GM12878 (cell line): Measurements from ENCODE around the gene SLC39A6. TPM values are rescaled to one million over a fixed set of nuclear protein-coding genes. Genes with fewer than 3 reads are reported as not detected.

Experiments
- ATAC-seq: fragments of 200-7000 bp; cut with Tn5 transposase; 3 replicates; pipeline ENCODE4 v1.9.1; 2020; ENCODE audit warnings: mild to moderate bottlenecking, moderate library complexity
- BruUV-seq: library from RNA; stranded (reverse); fragments of 400-500 nt; replicated peaks from 2 replicates; lab custom pipeline; 2021; lab: Mats Ljungman, UMichigan
- CTCF ChIA-PET: fragments of 300-600 bp; sonication (Branson Sonifier 250); formaldehyde crosslinking; extraction: SDS; loops from one replicate; lab custom pipeline; 2021; ENCODE audit warnings: inconsistent platforms; lab: Yijun Ruan, JAX
- POLR2A ChIA-PET: fragments of 350-600 bp; formaldehyde crosslinking; extraction: SDS; loops from one replicate; lab custom pipeline; 2021; ENCODE audit warnings: inconsistent platforms; lab: Charles Lee
- RAD21 ChIA-PET: fragments of 300-600 bp; sonication (Branson Sonifier 250); formaldehyde crosslinking; loops from one replicate; lab custom pipeline; 2023; ENCODE audit warnings: antibody characterized with exemption; ENCODE audit not compliant: unreplicated experiment; lab: Charles Lee
- SMC1A ChIA-PET: fragments of 300-600 bp; sonication (Branson Sonifier 250); formaldehyde crosslinking; loops from one replicate; lab custom pipeline; 2023; ENCODE audit not compliant: unreplicated experiment, uncharacterized antibody; lab: Charles Lee
- DNase-seq: peaks from one replicate; pipeline ENCODE4 v3.0.0-alpha.2; 2011; ENCODE audit warnings: low read depth, low spot score
- FAIRE-seq: peaks from 3 replicates; lab custom pipeline; 2011; peaks lifted over from hg19 to GRCh38; lab: Jason Lieb, UNC
- H2AFZ ChIP-seq: 2 replicates; pipeline ENCODE4 v1.6.0; 2011; ENCODE audit warnings: low read depth, low read length, control low read depth; ENCODE audit not compliant: control insufficient read depth
- H3K27ac ChIP-seq: 2 replicates; pipeline ENCODE4 v1.5.1; 2011; ENCODE audit warnings: control low read depth; ENCODE audit not compliant: control insufficient read depth, insufficient read depth
- H3K27me3 ChIP-seq, 2 experiments: replicated peaks in 1 of 2; 2 replicates each; pipeline versions ENCODE4 v1.6.0 to v1.6.1; 2011; ENCODE audit warnings: low read length in 1 of 2; ENCODE audit not compliant: control insufficient read depth in 2 of 2, insufficient read depth in 2 of 2
- H3K36me3 ChIP-seq, 2 experiments: 2 replicates each; pipeline ENCODE4 v1.5.1; 2011; ENCODE audit warnings: low read length in 1 of 2; ENCODE audit not compliant: control insufficient read depth in 2 of 2, insufficient read depth in 2 of 2
- H3K4me1 ChIP-seq: 2 replicates; pipeline ENCODE4 v1.6.1; 2011; ENCODE audit warnings: mild to moderate bottlenecking, low read length, moderate library complexity, mixed read lengths; ENCODE audit not compliant: control insufficient read depth, insufficient read depth
- H3K4me2 ChIP-seq: 2 replicates; pipeline ENCODE4 v1.6.0; 2011; ENCODE audit warnings: control low read depth; ENCODE audit not compliant: control insufficient read depth, insufficient read depth
- H3K4me3 ChIP-seq: fragments of 200-600 bp; sonication (generic); 2 replicates; pipeline ENCODE4 v1.5.1; 2016
- H3K79me2 ChIP-seq: 2 replicates; pipeline ENCODE4 v1.6.0; 2011; ENCODE audit warnings: low read length; ENCODE audit not compliant: control insufficient read depth, insufficient read depth
- H3K9ac ChIP-seq: 2 replicates; pipeline ENCODE4 v1.8.0; 2011; ENCODE audit warnings: low read length, control low read depth, mixed read lengths; ENCODE audit not compliant: control insufficient read depth, insufficient read depth
- H3K9me3 ChIP-seq: replicated peaks from 3 replicates; pipeline ENCODE4 v1.5.1; 2011; ENCODE audit warnings: mild to moderate bottlenecking, low read length; ENCODE audit not compliant: control insufficient read depth, insufficient read depth
- H4K20me1 ChIP-seq: 2 replicates; pipeline ENCODE4 v1.6.0; 2011; ENCODE audit not compliant: control insufficient read depth, insufficient read depth
- BACH1 ChIP-seq: fragments of 450-650 bp; IDR thresholded peaks from 2 replicates; pipeline ENCODE4 v1.6.1; 2017; ENCODE audit warnings: mild to moderate bottlenecking, borderline replicate concordance
- NBN ChIP-seq: fragments of 450-650 bp; IDR thresholded peaks from 2 replicates; pipeline ENCODE4 v1.6.1; 2016
- NR2C1 ChIP-seq: fragments of 450-650 bp; IDR thresholded peaks from 2 replicates; pipeline ENCODE4 v1.6.1; 2017; ENCODE audit warnings: antibody characterized with exemption, mild to moderate bottlenecking, moderate library complexity
- POLR2A ChIP-seq: IDR thresholded peaks from 2 replicates; pipeline ENCODE4 v1.6.1; 2011; ENCODE audit warnings: low read depth, mild to moderate bottlenecking, low read length
- RELA ChIP-seq: fragments of 450-650 bp; IDR thresholded peaks from 2 replicates; pipeline ENCODE4 v1.8.0; 2014; ENCODE audit warnings: borderline replicate concordance; ENCODE audit not compliant: partially characterized antibody
- TAF1 ChIP-seq: IDR thresholded peaks from 2 replicates; pipeline ENCODE4 v1.6.1; 2011; ENCODE audit warnings: mild to moderate bottlenecking, low read depth, low read length, borderline replicate concordance
- ZNF207 ChIP-seq: fragments of 450-650 bp; IDR thresholded peaks from 2 replicates; pipeline ENCODE4 v1.6.1; 2014; ENCODE audit warnings: antibody characterized with exemption, mild to moderate bottlenecking, borderline replicate concordance
- WGBS: methylation state at CpG from one replicate; pipeline ENCODE4 v1.1.6; 2016; ENCODE audit warnings: low lambda C conversion rate; ENCODE audit not compliant: insufficient replicate concordance, insufficient coverage; ENCODE audit errors: missing lambda C conversion rate; 5-methylcytosine and 5-hydroxymethylcytosine counted together
- in situ Hi-C: fragments of 300-500 bp; cut with MboI; formaldehyde crosslinking; loops from 9 replicates; pipeline ENCODE4 v1.14.3; 2018; ENCODE audit warnings: mixed read lengths
- intact Hi-C: fragments of 100-400 bp; cut with micrococcal nuclease; formaldehyde crosslinking; loops from one replicate; pipeline ENCODE4 v1.14.2; 2022; ENCODE audit not compliant: unreplicated experiment
- polyA plus RNA-seq, 11 experiments: library from polyadenylated mRNA; depleted of rRNA in 4 of 11; unstranded in 6 of 11; stranded (reverse) in 5 of 11; fragments of >200 nt; fragmentation: Nextera tagmentation in 4 of 11; fragmentation: Illumina TruSeq in 1 of 11; extraction: Ambion mirVana in 4 of 11; extraction: Trizol in 1 of 11; gene quantifications; 1 replicate in 1 of 11; 2 replicates in 10 of 11; pipeline versions ENCODE4 v1.2.1 to v1.2.3, GENCODE V29; 2011 to 2016; ENCODE audit warnings: inconsistent platforms in 2 of 11, missing spikeins in 2 of 11, low read depth in 1 of 11
- total RNA-seq, 4 experiments: library from RNA; depleted of rRNA in 3 of 4; stranded (reverse); fragments of >200 nt in 3 of 4; fragmentation: Illumina TruSeq in 1 of 4; extraction: Trizol in 1 of 4; gene quantifications; 2 replicates each; pipeline versions ENCODE4 v1.2.1 to v1.2.3, GENCODE V29; 2013 to 2021
- TF ChIP-seq, protein P1 (sequence below): fragments of 450-650 bp; IDR thresholded peaks from 2 replicates; pipeline ENCODE4 v1.6.1; 2017; ENCODE audit warnings: antibody characterized with exemption, mild to moderate bottlenecking, moderate library complexity
- TF ChIP-seq, protein P2 (sequence below): fragments of 450-650 bp; IDR thresholded peaks from 2 replicates; pipeline ENCODE4 v1.6.1; 2016; ENCODE audit warnings: mild to moderate bottlenecking
- TF ChIP-seq, protein P3 (sequence below): fragments of 450-650 bp; formaldehyde crosslinking; IDR thresholded peaks from 2 replicates; pipeline ENCODE4 v1.4.0; 2022; ENCODE audit warnings: mild to moderate bottlenecking, moderate library complexity

The SLC39A6 gene
- total and polyA plus RNA-seq, 10 of the 15 experiments (the other 5 are each of a cell fraction or from before 2014, with no cell fraction given): 12.4 to 65.9 (median 41.3) TPM

DNA sequence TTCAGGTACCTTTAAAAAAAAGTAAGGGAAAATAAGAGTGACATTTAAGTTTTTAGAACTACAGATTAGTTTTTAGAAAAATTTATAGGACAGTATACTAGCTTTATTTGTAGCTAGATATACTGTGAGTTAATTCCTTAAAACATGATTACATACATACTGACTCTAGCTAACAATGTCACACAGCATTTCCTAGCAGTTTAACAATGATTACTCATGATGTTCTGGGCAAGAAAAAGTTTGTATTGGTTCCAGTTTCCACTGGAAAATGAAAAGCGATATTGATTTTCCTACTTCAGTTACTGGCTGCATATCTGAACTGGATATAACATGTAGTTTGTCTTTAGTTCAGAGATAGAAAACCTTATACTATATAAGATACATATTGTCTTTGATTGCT, 19.4 kb downstream of the SLC39A6 start:
- FAIRE-seq: no peak
- Histone ChIP-seq H4K20me1 (no peaks in the 10 kb centered on the region), H3K4me1 (no peaks in the 10 kb centered on the region), H3K9me3 (no peaks in the 10 kb centered on the region), H3K36me3 (peaks cover 0 to 17% of the 10 kb centered on the region in 2 experiments; a peak in 2 of 4 replicates), H3K27me3 (no peaks in the 10 kb centered on the region), H3K79me2 (no peaks in the 10 kb centered on the region), H3K27ac (no peak overlapping the region), H3K4me2 (no peak overlapping the region), H3K4me3 (no peak overlapping the region), H3K9ac (no peak overlapping the region), H2AFZ (no peak overlapping the region)
- ChIA-PET RAD21 (no interaction called here), CTCF (interaction anchor here (1.2 kb wide), 1 partner anchor 175 kb away, joined by 4 read pairs; no protein-coding TSS in a partner anchor), POLR2A (no interaction called here), SMC1A (interaction anchor here (0.6 to 0.9 kb wide), 3 partner anchors 14 to 455 kb away, joined by 3 to 5 read pairs (median 3); no protein-coding TSS in a partner anchor)
- no peak for DNase-seq
- TF ChIP-seq POLR2A: no peak
- intact Hi-C loops (no loop called here), in situ Hi-C loops (no loop called here)
- ATAC-seq: no peak
- BruUV-seq: no TSS peak
- 100% methylated on average over 1 of the region's 1 CpG for WGBS

DNA sequence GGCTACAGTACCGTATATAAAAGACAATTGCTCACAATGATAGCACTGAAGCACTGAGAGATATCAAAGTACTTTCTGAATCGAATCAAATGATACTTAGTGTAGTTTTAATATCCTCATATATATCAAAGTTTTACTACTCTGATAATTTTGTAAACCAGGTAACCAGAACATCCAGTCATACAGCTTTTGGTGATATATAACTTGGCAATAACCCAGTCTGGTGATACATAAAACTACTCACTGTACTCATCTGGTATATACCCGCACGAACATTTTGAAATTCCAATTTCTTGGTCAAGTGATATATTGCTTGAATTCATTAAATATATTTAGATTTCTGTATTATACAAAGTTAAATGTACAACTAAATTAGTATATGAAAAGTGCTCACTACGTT, 20.5 kb downstream of the SLC39A6 start:
- no peaks in the 10 kb centered on the region for H3K79me2 ChIP-seq
- H3K36me3 ChIP-seq: peaks cover 0 to 12% of the 10 kb centered on the region in 2 experiments; a peak in 2 of 4 replicates
- ChIA-PET POLR2A (no interaction called here), RAD21 (no interaction called here), CTCF (interaction anchor here (1.3 to 1.5 kb wide), 2 partner anchors 11 to 176 kb away, joined by 3 read pairs; no protein-coding TSS in a partner anchor), SMC1A (interaction anchor here (0.9 kb wide), 1 partner anchor 91 kb away, joined by 5 read pairs; no protein-coding TSS in a partner anchor)
- FAIRE-seq (no peak), DNase-seq (no peak), ATAC-seq (no peak)
- in situ Hi-C loops (no loop called here), intact Hi-C loops (no loop called here)
- H3K27ac ChIP-seq: no peak overlapping the region
- no TSS peak for BruUV-seq
- no peak overlapping the region for H3K4me2 ChIP-seq
- H4K20me1 ChIP-seq: no peaks in the 10 kb centered on the region
- H2AFZ ChIP-seq: no peak overlapping the region
- 98% methylated on average over 5 of the region's 5 CpGs for WGBS
- no peaks in the 10 kb centered on the region for H3K9me3 ChIP-seq
- H3K4me1 ChIP-seq: no peaks in the 10 kb centered on the region
- no peak overlapping the region for H3K4me3 ChIP-seq
- no peaks in the 10 kb centered on the region for H3K27me3 ChIP-seq
- H3K9ac ChIP-seq: no peak overlapping the region
- TF ChIP-seq, protein P1, sequence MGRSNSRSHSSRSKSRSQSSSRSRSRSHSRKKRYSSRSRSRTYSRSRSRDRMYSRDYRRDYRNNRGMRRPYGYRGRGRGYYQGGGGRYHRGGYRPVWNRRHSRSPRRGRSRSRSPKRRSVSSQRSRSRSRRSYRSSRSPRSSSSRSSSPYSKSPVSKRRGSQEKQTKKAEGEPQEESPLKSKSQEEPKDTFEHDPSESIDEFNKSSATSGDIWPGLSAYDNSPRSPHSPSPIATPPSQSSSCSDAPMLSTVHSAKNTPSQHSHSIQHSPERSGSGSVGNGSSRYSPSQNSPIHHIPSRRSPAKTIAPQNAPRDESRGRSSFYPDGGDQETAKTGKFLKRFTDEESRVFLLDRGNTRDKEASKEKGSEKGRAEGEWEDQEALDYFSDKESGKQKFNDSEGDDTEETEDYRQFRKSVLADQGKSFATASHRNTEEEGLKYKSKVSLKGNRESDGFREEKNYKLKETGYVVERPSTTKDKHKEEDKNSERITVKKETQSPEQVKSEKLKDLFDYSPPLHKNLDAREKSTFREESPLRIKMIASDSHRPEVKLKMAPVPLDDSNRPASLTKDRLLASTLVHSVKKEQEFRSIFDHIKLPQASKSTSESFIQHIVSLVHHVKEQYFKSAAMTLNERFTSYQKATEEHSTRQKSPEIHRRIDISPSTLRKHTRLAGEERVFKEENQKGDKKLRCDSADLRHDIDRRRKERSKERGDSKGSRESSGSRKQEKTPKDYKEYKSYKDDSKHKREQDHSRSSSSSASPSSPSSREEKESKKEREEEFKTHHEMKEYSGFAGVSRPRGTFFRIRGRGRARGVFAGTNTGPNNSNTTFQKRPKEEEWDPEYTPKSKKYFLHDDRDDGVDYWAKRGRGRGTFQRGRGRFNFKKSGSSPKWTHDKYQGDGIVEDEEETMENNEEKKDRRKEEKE: no peak
- TF ChIP-seq, protein P2, sequence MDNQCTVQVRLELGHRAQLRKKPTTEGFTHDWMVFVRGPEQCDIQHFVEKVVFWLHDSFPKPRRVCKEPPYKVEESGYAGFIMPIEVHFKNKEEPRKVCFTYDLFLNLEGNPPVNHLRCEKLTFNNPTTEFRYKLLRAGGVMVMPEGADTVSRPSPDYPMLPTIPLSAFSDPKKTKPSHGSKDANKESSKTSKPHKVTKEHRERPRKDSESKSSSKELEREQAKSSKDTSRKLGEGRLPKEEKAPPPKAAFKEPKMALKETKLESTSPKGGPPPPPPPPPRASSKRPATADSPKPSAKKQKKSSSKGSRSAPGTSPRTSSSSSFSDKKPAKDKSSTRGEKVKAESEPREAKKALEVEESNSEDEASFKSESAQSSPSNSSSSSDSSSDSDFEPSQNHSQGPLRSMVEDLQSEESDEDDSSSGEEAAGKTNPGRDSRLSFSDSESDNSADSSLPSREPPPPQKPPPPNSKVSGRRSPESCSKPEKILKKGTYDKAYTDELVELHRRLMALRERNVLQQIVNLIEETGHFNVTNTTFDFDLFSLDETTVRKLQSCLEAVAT: no peak
- TF ChIP-seq BACH1 (no peak), RELA (no peak), NBN (no peak), ZNF207 (no peak), NR2C1 (no peak), TAF1 (no peak)
- TF ChIP-seq, protein P3, sequence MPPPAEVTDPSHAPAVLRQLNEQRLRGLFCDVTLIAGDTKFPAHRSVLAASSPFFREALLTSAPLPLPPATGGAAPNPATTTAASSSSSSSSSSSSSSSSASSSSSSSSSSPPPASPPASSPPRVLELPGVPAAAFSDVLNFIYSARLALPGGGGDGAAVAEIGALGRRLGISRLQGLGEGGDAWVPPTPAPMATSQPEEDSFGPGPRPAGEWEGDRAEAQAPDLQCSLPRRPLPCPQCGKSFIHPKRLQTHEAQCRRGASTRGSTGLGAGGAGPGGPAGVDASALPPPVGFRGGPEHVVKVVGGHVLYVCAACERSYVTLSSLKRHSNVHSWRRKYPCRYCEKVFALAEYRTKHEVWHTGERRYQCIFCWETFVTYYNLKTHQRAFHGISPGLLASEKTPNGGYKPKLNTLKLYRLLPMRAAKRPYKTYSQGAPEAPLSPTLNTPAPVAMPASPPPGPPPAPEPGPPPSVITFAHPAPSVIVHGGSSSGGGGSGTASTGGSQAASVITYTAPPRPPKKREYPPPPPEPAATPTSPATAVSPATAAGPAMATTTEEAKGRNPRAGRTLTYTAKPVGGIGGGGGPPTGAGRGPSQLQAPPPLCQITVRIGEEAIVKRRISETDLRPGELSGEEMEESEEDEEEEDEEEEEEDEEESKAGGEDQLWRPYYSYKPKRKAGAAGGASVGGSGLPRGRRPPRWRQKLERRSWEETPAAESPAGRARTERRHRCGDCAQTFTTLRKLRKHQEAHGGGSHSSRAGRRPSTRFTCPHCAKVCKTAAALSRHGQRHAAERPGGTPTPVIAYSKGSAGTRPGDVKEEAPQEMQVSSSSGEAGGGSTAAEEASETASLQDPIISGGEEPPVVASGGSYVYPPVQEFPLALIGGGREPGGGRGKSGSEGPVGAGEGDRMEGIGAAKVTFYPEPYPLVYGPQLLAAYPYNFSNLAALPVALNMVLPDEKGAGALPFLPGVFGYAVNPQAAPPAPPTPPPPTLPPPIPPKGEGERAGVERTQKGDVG: no peak
